Left colon (tissue), 2 donors: Measurements from ENCODE around the gene C3. TPM values are rescaled to one million over a fixed set of nuclear protein-coding genes. Genes with fewer than 3 reads are reported as not detected.
"Not testable (repeated sequence)": the region's sequence is repeated elsewhere in the genome, so short reads cannot be mapped to it uniquely, and the experiment has no call there.

ENCODE experiments used
- ATAC-seq: fragments of 200-7000 bp; cut with Tn5 transposase; one replicate; pipeline ENCODE4 v1.9.1; 2020; ENCODE audit warnings: mild to moderate bottlenecking, moderate library complexity
- DNase-seq, 2 donors: peaks; one replicate each; pipeline ENCODE4 v3.0.0-alpha.2; 2020
- intact Hi-C, 2 donors: fragments of 100-400 bp; cut with DNase I in 1 of 2; cut with micrococcal nuclease in 1 of 2; formaldehyde crosslinking; loops; one replicate each; pipeline versions ENCODE4 v1.11.2 to v1.14.0; 2022; cut with DNase I, micrococcal nuclease
- microRNA-seq, 2 donors: library from miRNA; unstranded; fragments of <30 nt; microRNA quantifications; one replicate each; pipeline versions ENCODE4 v1.1.0 to v1.2.0, GENCODE V29; 2020
- total RNA-seq, 2 donors: library from RNA; stranded (reverse); fragmentation: NEBNext Ultra II Directional; extraction: Animal tissue kit (Norgen Biotek cat#: 25700); gene quantifications; one replicate each; pipeline ENCODE4 v1.2.1, GENCODE V29; 2021
- donor health status: DM: no; HTN: no; CAD: no.
- donor health status: DM: yes; HTN: yes; CAD: no.

The C3 gene
- total RNA-seq, 2 donors from 2014 or later, result 49.0 to 162 TPM

GRCh38 chr19:6652805-6653094 lies 67.7 kb downstream of the C3 start:
- no peak for ATAC-seq
- no peak for DNase-seq
- intact Hi-C loops, result no loop called here

GRCh38 chr19:6651965-6652804 lies 68.3 kb downstream of the C3 start:
- intact Hi-C loops, result no loop called here
- DNase-seq (no peak), ATAC-seq (no peak)

- intact Hi-C loops, result no loop called here
- ATAC-seq (peak; percentile 62), DNase-seq (no peak)
Observed at GRCh38 chr19:6649185-6649584, 71.3 kb downstream of the C3 start.

- ATAC-seq (no peak), DNase-seq (no peak)
- intact Hi-C loops, result no loop called here
Observed at GRCh38 chr19:6648141-6648715, 72.2 kb downstream of the C3 start.

- intact Hi-C loops, result no loop called here
- DNase-seq, result no peak
- ATAC-seq, result no peak
Observed at GRCh38 chr19:6644796-6645195, 75.7 kb downstream of the C3 start.

GRCh38 chr19:6640333-6640732 lies 80.1 kb downstream of the C3 start:
- intact Hi-C loops, DNase-seq, ATAC-seq: not testable (repeated sequence)

GRCh38 chr19:6639439-6639838 lies 81.0 kb downstream of the C3 start:
- ATAC-seq (no peak), DNase-seq (no peak)
- intact Hi-C loops, result no loop called here

GRCh38 chr19:6633456-6633813 lies 87.0 kb downstream of the C3 start:
- ATAC-seq, DNase-seq: not testable (repeated sequence)
- intact Hi-C loops, result loop anchor here in 1 of 2 donors (5.0 kb wide), 1 partner anchor 116 kb away; no protein-coding TSS in a partner anchor

- intact Hi-C loops, result loop anchor here in 1 of 2 donors (5.0 kb wide), 1 partner anchor 116 kb away; no protein-coding TSS in a partner anchor
- ATAC-seq, result peak; percentile 71
- DNase-seq, result peak; percentile 63 to 85
Observed at GRCh38 chr19:6632747-6633455, 87.5 kb downstream of the C3 start.

- DNase-seq, result peak; percentile 56 to 76
- intact Hi-C loops, result loop anchor here in 1 of 2 donors (5.0 kb wide), 1 partner anchor 115 kb away; no protein-coding TSS in a partner anchor
- peak; percentile 76 for ATAC-seq
Observed at GRCh38 chr19:6632002-6632621, 88.3 kb downstream of the C3 start.

Small RNA genes lying within 50 kb of the gene (microRNA-seq; reads per million reads assigned to microRNA genes)
- gene MIR6791, result 0.53 to 1.4 reads per million in 2 donors

Other genes starting within 250 kb of the C3 start
- gene DENND1C, start 238.9 kb downstream of the C3 start, total RNA-seq, result 1 to 10 TPM; 2.8 TPM
- 1 to 10 TPM; 1.1 to 1.7 TPM for gene TUBB4A, start 218.3 kb downstream of the C3 start, total RNA-seq
- 1 to 10 TPM; 1.6 to 2.7 TPM for gene TNFSF9, start 189.6 kb downstream of the C3 start, total RNA-seq
- under 1 TPM in 1 of 2 donors, not detected in 1; 0.64 TPM for gene CD70, start 129.5 kb downstream of the C3 start, total RNA-seq
- under 1 TPM; 0.34 to 0.73 TPM for gene TNFSF14, start 50.5 kb downstream of the C3 start, total RNA-seq
- 100 to 1,000 TPM; 124 to 128 TPM for gene GPR108, start 16.9 kb upstream of the C3 start, total RNA-seq
- gene TRIP10, start 19.0 kb upstream of the C3 start, total RNA-seq, result 10 to 100 TPM; 73.6 to 73.9 TPM
- gene SH2D3A, start 46.8 kb upstream of the C3 start, total RNA-seq, result 10 to 100 TPM; 46.7 to 52.1 TPM
- 1 to 10 TPM; 8.2 to 8.5 TPM for gene VAV1, start 52.1 kb upstream of the C3 start, total RNA-seq
- under 1 TPM; 0.24 to 0.92 TPM for gene ADGRE1, start 166.9 kb upstream of the C3 start, total RNA-seq